MCF 10A (cell line): ENCODE data around the gene TMCC2. TPM values are rescaled to one million over a fixed set of nuclear protein-coding genes. Genes with fewer than 3 reads are reported as not detected.
"Not testable (repeated sequence)": the region's sequence is repeated elsewhere in the genome, so short reads cannot be mapped to it uniquely, and the experiment has no call there.

ENCODE experiments used
- BruUV-seq: library from RNA; stranded (reverse); fragments of 400-500 nt; replicated peaks from 2 replicates; lab custom pipeline; 2021; lab: Mats Ljungman, UMichigan
- CTCF ChIA-PET: fragments of 300-600 bp; sonication (Branson Sonifier 250); formaldehyde crosslinking; extraction: SDS; loops from one replicate; lab custom pipeline; 2021; ENCODE audit warnings: antibody characterized with exemption, inconsistent platforms; lab: Yijun Ruan, JAX
- POLR2A ChIA-PET: fragments of 300-600, 350-650 bp; sonication (Branson Sonifier 250); formaldehyde crosslinking; extraction: SDS; loops from one replicate; lab custom pipeline; 2020; ENCODE audit warnings: antibody characterized with exemption, inconsistent platforms; lab: Yijun Ruan, JAX
- DNase-seq: peaks from one replicate; pipeline ENCODE4 v3.0.0-alpha.2; 2018; ENCODE audit not compliant: unreplicated experiment
- H3K27ac Mint-ChIP-seq: one replicate; pipeline ENCODE4 v1.8.0; 2022; ENCODE audit warnings: mild to moderate bottlenecking, low read depth, mixed read lengths; ENCODE audit not compliant: unreplicated experiment
- H3K27me3 Mint-ChIP-seq: one replicate; pipeline ENCODE4 v1.8.0; 2022; ENCODE audit warnings: mixed read lengths; ENCODE audit not compliant: insufficient read depth, unreplicated experiment
- H3K36me3 Mint-ChIP-seq: one replicate; pipeline ENCODE4 v1.8.0; 2022; ENCODE audit warnings: mild to moderate bottlenecking, moderate library complexity, mixed read lengths; ENCODE audit not compliant: insufficient read depth, unreplicated experiment
- H3K4me1 Mint-ChIP-seq: one replicate; pipeline ENCODE4 v1.8.0; 2022; ENCODE audit warnings: mixed read lengths; ENCODE audit not compliant: insufficient read depth, unreplicated experiment
- H3K4me3 Mint-ChIP-seq: one replicate; pipeline ENCODE4 v1.8.0; 2022; ENCODE audit warnings: mild to moderate bottlenecking, moderate library complexity, mixed read lengths; ENCODE audit not compliant: unreplicated experiment
- H3K9me3 Mint-ChIP-seq: one replicate; pipeline ENCODE4 v1.8.0; 2022; ENCODE audit warnings: mixed read lengths; ENCODE audit not compliant: unreplicated experiment
- CTCF ChIP-seq: fragments of 200-600 bp; IDR thresholded peaks from one replicate; pipeline ENCODE4 v1.8.0; 2022; ENCODE audit warnings: antibody characterized with exemption, mild to moderate bottlenecking; ENCODE audit not compliant: unreplicated experiment
- intact Hi-C: fragments of 100-400 bp; cut with micrococcal nuclease; formaldehyde crosslinking; loops from 2 replicates; pipeline ENCODE4 v1.14.1; 2022
- total RNA-seq: library from RNA; stranded (reverse); gene quantifications from 2 replicates; pipeline ENCODE4 v1.2.3, GENCODE V29; 2022

The TMCC2 gene
- total RNA-seq, 1 experiment from 2014 or later: 0.79 TPM

- ChIA-PET POLR2A (interaction anchor here (0.6 to 13.2 kb wide), 6 partner anchors 11 to 1342 kb away, joined by 3 to 243 read pairs (median 44); partner anchors contain the start of gene NUAK2), CTCF (interaction anchor here (0.6 to 17.1 kb wide), 6 partner anchors 18 to 320 kb away, joined by 3 to 197 read pairs (median 4); partner anchors contain the start of gene NUAK2)
- Mint-ChIP-seq H3K27me3 (no peaks in the 10 kb centered on the region), H3K27ac (peak overlapping the region; percentile 77), H3K4me3 (no peak overlapping the region), H3K9me3 (no peaks in the 10 kb centered on the region), H3K36me3 (peaks cover 7% of the 10 kb centered on the region), H3K4me1 (peaks cover 62% of the 10 kb centered on the region)
- no TSS peak for BruUV-seq
- DNase-seq: no peak
- intact Hi-C loops: no loop called here
- no peak for TF ChIP-seq CTCF
Measured at GRCh38 chr1:205296154-205296553, 68.4 kb downstream of the TMCC2 start.

- Mint-ChIP-seq H3K4me1 (peaks cover 76% of the 10 kb centered on the region), H3K36me3 (peaks cover 13% of the 10 kb centered on the region), H3K27ac (peak overlapping the region; percentile 77)
- H3K27me3 Mint-ChIP-seq, H3K4me3 Mint-ChIP-seq, DNase-seq, BruUV-seq, H3K9me3 Mint-ChIP-seq: not testable (repeated sequence)
- ChIA-PET POLR2A (interaction anchor here (1.2 to 13.2 kb wide), 5 partner anchors 13 to 27 kb away, joined by 4 to 243 read pairs (median 8); partner anchors contain the start of gene NUAK2), CTCF (interaction anchor here (0.6 to 17.1 kb wide), 10 partner anchors 9 to 1483 kb away, joined by 3 to 197 read pairs (median 4); partner anchors contain the start of gene NUAK2)
- intact Hi-C loops: loop anchor here (1.0 to 2.0 kb wide), 2 partner anchors 13 to 21 kb away; no protein-coding TSS in a partner anchor
Measured at GRCh38 chr1:205297546-205298177, 69.9 kb downstream of the TMCC2 start.

GRCh38 chr1:205298191-205298994 lies 70.6 kb downstream of the TMCC2 start:
- intact Hi-C loops: loop anchor here (1.0 to 2.0 kb wide), 2 partner anchors 14 to 20 kb away; no protein-coding TSS in a partner anchor
- peak overlapping the region; percentile 77 for H3K27ac Mint-ChIP-seq
- no peaks in the 10 kb centered on the region for H3K27me3 Mint-ChIP-seq

More at GRCh38 chr1:205298191-205298994, 70.6 kb downstream of the TMCC2 start:
- Mint-ChIP-seq H3K9me3 (no peaks in the 10 kb centered on the region), H3K4me3 (no peak overlapping the region), H3K4me1 (peaks cover 72% of the 10 kb centered on the region), H3K36me3 (peaks cover 19% of the 10 kb centered on the region)
- no TSS peak for BruUV-seq
- no peak for TF ChIP-seq CTCF
- peak; percentile 98 for DNase-seq
- ChIA-PET POLR2A (interaction anchor here (0.8 to 13.2 kb wide), 5 partner anchors 13 to 334 kb away, joined by 3 to 243 read pairs (median 4); partner anchors contain the start of genes ELK4 and NUAK2), CTCF (interaction anchor here (0.6 to 17.1 kb wide), 10 partner anchors 10 to 1483 kb away, joined by 3 to 197 read pairs (median 4); partner anchors contain the start of gene NUAK2)
